ENCODE measurements around the gene PRR9.

PRR9 gene

DNA sequence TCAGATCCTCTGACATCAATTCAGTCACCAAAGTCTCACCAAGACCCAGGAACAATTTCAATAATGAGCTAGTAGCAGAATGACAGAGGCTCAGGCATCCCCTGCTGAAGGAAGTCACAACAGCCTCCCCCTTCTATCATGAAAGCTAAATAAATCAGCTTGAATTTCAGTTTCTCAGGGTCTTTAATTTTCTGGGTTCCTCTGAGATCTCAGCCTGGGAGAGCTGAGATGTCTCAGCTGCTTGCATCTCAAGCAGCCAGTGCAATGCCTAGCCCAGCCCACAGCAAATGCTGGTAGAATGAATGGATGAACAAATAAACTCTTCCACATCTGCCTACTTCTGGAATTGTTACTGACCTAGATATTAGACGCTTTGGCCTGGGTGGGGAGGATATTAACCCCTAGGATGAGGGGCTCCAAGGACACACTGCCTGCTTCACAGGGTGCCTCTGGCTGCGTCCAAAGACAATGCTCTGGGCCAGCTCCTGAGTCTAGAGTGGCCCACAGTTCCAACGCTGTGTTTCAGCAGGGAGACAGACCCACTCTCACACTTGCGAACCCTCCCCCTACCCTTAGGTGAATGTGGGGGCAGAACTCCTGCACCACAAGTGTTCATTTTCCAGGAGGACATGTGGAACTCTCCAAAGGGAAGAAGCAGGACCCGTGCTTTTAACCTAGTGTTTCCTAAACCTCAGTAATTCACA, 30.9 kb downstream of the PRR9 start:
- DNase-seq (ENCODE audit: low read depth): no peak
- no peak overlapping the region for H3K4me3 ChIP-seq (ENCODE audit: control insufficient read depth, low read depth, low read length)
- TF ChIP-seq, protein P1, sequence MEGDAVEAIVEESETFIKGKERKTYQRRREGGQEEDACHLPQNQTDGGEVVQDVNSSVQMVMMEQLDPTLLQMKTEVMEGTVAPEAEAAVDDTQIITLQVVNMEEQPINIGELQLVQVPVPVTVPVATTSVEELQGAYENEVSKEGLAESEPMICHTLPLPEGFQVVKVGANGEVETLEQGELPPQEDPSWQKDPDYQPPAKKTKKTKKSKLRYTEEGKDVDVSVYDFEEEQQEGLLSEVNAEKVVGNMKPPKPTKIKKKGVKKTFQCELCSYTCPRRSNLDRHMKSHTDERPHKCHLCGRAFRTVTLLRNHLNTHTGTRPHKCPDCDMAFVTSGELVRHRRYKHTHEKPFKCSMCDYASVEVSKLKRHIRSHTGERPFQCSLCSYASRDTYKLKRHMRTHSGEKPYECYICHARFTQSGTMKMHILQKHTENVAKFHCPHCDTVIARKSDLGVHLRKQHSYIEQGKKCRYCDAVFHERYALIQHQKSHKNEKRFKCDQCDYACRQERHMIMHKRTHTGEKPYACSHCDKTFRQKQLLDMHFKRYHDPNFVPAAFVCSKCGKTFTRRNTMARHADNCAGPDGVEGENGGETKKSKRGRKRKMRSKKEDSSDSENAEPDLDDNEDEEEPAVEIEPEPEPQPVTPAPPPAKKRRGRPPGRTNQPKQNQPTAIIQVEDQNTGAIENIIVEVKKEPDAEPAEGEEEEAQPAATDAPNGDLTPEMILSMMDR (IDR thresholded peaks at IDR 0.05; ENCODE audit: control insufficient read depth, insufficient read depth, low read depth, low read length, missing control alignments): no peak

- TF ChIP-seq, protein P1 (IDR thresholded peaks at IDR 0.05; ENCODE audit: control insufficient read depth, insufficient read depth, low read depth, low read length, missing control alignments): no peak
- no peak for DNase-seq (ENCODE audit: low read depth)
- no peak overlapping the region for H3K4me3 ChIP-seq (ENCODE audit: control insufficient read depth, low read depth, low read length)
Observed at GRCh38 chr1:153250166-153250565, 32.8 kb downstream of the PRR9 start.

- no peak for DNase-seq (ENCODE audit: low read depth)
- TF ChIP-seq, protein P1 (IDR thresholded peaks at IDR 0.05; ENCODE audit: control insufficient read depth, insufficient read depth, low read depth, low read length, missing control alignments): no peak
- H3K4me3 ChIP-seq (ENCODE audit: control insufficient read depth, low read depth, low read length): no peak overlapping the region
Observed at GRCh38 chr1:153251087-153251486, 33.7 kb downstream of the PRR9 start.

DNA sequence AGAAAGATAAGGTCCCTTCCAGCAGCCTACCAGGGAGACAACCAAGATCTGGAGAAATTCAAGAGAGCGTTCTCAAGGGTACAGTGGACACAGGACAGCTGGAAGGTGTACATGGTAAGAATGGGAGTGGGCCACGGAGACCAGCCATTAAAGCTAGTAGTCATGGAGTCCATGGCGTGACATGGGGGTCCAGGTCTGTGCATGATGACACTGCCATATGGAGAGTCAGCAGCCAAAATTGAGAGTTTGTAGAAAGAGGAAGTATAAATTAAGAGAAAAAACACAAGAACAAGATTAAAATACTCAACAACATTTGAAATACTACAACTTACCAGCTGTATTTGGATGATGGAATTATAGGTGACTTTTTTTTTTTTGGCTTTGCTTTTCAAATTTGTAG, 34.2 kb downstream of the PRR9 start:
- TF ChIP-seq, protein P1 (IDR thresholded peaks at IDR 0.05; ENCODE audit: control insufficient read depth, insufficient read depth, low read depth, low read length, missing control alignments): no peak
- no peak overlapping the region for H3K4me3 ChIP-seq (ENCODE audit: control insufficient read depth, low read depth, low read length)
- DNase-seq (ENCODE audit: low read depth): no peak

- no peak overlapping the region for H3K4me3 ChIP-seq (ENCODE audit: control insufficient read depth, low read depth, low read length)
- no peak for DNase-seq (ENCODE audit: low read depth)
- TF ChIP-seq, protein P1 (IDR thresholded peaks at IDR 0.05; ENCODE audit: control insufficient read depth, insufficient read depth, low read depth, low read length, missing control alignments): no peak
Observed at GRCh38 chr1:153251988-153252387, 34.6 kb downstream of the PRR9 start.

GRCh38 chr1:153253076-153253475, 35.7 kb downstream of the PRR9 start:
- TF ChIP-seq, protein P1 (IDR thresholded peaks at IDR 0.05; ENCODE audit: control insufficient read depth, insufficient read depth, low read depth, low read length, missing control alignments): no peak
- DNase-seq (ENCODE audit: low read depth): no peak

More at GRCh38 chr1:153253076-153253475, 35.7 kb downstream of the PRR9 start:
- H3K4me3 ChIP-seq (ENCODE audit: control insufficient read depth, low read depth, low read length): no peak overlapping the region

Data from AG09309 (cell line).